ENCODE measurements around the gene DCUN1D1.
A peak's percentile ranks its signal among the peaks of the same experiment; 100 is the strongest.
"Not testable (repeated sequence)": the region's sequence is repeated elsewhere in the genome, so short reads cannot be mapped to it uniquely, and the experiment has no call there.

DCUN1D1 gene

DNA sequence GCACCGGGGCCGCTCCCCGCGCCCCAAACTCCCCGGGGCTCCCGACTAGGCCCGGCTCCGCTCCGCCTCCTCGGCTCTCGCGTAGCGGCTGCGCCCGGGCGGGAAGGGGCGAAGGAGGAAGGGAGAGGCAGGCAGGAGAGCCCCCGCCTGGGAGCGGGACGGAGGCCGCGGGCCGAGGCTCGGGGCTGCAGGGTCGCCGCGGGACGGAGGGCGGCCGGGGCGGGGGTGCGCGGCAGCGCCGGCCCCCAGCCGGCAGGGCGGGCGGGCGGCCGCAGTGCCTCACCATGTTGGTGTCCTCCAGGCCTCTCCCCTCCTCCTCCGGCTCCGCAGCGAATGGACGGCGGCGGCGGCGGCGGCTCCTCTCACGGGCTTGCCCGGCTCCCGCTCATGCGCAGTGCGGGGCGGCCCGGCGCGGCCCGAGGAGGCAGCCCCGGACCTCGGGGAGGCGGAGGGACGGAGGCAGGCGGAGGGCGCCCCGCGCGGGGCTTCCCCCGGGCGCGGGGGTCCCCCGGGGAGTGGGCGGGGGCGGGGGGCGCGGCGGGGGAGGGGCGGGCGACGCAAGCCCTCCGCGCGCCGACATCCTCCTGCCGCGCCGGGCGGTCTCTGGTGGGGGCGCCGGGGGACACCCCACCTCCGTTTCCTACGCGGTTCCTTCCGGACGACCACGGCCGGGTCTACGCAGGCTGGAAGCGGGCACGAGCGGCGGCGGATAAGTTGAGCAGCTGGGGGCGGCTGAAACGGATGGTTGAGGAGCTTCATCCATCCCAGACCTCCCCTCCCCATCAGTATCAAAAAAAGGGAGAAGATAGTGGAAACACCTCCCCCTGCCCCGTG, at the start of gene DCUN1D1:
Gene DCUN1D1, minus strand, starts transcription at position 335 of the 834 bp plus-strand sequence. Its CDS starts 49 bp downstream, at position 286.
- peak within 1 kb of the TSS; percentile 82 for H3K9ac ChIP-seq (ENCODE audit: low read depth, low read length)

DNA sequence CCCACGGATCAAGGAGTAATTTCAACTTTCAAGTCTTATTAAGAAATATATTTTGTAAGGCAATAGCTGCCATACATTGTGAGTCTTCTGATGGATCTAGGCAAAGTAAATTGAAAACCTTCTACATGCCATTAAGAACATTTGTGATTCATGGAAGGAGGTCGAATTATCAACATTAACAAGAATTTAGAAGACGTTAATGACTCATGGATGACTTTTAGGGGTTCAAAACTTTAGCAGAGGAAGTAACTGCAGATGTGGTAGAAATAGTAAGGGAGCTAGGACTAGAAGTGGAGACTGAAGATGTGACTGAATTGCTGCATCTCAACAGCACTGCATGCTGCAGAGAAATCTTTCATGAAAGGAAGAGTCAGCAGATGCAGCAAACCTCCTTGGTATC, 48.1 kb upstream of the DCUN1D1 start:
- Histone ChIP-seq H3K9ac (ENCODE audit: low read depth, low read length) (no peak overlapping the region), H3K9me3 (ENCODE audit: control insufficient read depth, insufficient read depth, low read length) (no peaks in the 10 kb centered on the region), H3K4me1 (ENCODE audit: insufficient read depth, low read length) (no peaks in the 10 kb centered on the region), H3K36me3 (ENCODE audit: insufficient read depth, low read length) (peaks cover 4% of the 10 kb centered on the region)

More for the DNA sequence above, at the start of gene DCUN1D1:
- Histone ChIP-seq H3K4me1 (ENCODE audit: insufficient read depth, low read length) (peaks cover 4% of the 10 kb centered on the region; the same call in 1 of the 2 replicates), H3K36me3 (ENCODE audit: insufficient read depth, low read length) (no peaks in the 10 kb centered on the region), H3K9me3 (ENCODE audit: control insufficient read depth, insufficient read depth, low read length) (no peaks in the 10 kb centered on the region)

DNA sequence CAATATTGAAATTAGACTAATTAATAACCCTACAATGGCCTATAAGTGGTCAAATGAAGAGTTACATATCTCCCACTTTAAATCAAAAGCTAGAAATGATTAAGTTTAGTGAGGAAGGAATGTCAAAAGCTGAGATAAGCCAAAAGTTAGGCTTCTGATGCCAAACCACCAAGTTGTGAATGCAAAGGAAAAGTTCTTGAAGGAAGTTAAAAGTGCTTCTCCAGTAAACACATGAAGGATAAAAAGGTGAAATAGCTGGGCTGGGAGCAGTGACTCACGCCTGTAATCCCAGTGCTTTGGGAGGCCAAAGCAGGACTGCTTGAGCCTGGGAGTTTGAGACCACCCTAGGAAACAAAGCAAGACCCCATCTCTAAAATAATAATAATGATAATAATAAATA, 46.9 kb upstream of the DCUN1D1 start:
- Histone ChIP-seq H3K9ac (ENCODE audit: low read depth, low read length) (no peak overlapping the region), H3K9me3 (ENCODE audit: control insufficient read depth, insufficient read depth, low read length) (no peaks in the 10 kb centered on the region), H3K4me1 (ENCODE audit: insufficient read depth, low read length) (no peaks in the 10 kb centered on the region), H3K36me3 (ENCODE audit: insufficient read depth, low read length) (peaks cover 4% of the 10 kb centered on the region)

DNA sequence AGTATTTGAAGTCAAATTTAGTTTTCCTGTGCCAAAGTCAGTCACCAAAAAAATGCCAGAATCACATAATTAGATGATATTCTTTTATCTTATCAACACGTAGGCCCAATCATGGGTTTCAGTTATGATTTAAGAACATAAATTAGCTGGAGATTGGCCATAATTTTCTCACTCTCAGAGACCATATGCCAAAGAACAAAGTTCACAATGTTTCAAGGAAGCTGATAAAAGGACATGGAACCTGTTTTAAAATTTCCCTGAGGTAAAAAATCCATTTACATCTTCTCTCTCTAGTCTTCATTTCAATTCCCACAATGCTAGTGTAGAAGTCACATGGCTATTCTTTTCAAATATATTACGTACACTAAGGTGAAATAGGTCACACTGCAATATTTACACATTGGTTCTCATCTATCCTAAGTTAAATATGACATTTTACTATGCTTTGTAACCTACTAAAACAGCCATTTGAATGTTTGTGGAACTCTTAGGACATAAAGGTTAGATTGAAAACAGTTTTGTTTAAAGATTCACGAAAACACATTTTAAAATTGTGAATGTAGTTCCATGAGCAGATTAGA, 42.7 kb upstream of the DCUN1D1 start:
- peaks cover 11% of the 10 kb centered on the region for H3K36me3 ChIP-seq (ENCODE audit: insufficient read depth, low read length)
- H3K4me1 ChIP-seq (ENCODE audit: insufficient read depth, low read length) = no peaks in the 10 kb centered on the region
- H3K9me3 ChIP-seq (ENCODE audit: control insufficient read depth, insufficient read depth, low read length) = no peaks in the 10 kb centered on the region
- H3K9ac ChIP-seq (ENCODE audit: low read depth, low read length) = no peak overlapping the region

DNA sequence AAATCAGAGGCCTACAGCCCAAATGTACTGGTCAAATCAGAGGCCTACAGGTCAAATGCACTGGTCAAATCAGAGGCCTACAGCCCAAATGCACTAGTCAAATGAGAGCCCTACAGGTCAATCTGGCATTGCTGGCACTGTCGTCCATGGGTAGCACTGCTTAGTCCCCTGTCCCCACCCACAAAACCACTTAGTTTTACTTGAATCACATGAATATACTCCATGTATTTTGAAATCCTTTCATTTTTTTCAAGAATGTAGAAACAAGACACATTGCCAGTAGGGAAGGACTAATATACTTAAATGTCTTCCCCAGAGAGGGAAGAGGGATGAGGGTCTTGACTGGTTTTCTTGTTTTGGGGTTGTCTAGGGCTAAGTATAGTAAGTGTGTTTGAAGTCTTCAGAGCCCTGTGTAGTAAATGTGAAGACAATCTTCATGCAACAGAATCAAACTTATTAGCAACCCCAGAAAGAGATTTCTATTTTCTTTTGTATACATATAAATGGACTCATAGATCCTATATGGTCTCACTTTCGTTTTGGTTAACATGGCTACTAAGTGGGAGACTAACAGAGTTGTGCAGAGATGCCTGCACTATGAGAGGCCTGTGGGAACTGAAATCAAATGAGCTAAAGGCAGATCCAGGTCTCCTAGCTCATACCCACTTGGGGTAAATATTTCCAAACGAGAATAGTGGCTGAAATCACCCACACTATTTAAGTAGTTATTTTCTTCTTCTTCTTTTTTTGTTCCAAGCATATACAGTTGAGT, 38.3 kb upstream of the DCUN1D1 start:
- no peak overlapping the region for H3K9ac ChIP-seq (ENCODE audit: low read depth, low read length)
- H3K9me3 ChIP-seq (ENCODE audit: control insufficient read depth, insufficient read depth, low read length) = no peaks in the 10 kb centered on the region
- H3K36me3 ChIP-seq (ENCODE audit: insufficient read depth, low read length) = peaks cover 8% of the 10 kb centered on the region; the same call in 1 of the 2 replicates
- H3K4me1 ChIP-seq (ENCODE audit: insufficient read depth, low read length) = no peaks in the 10 kb centered on the region

DNA sequence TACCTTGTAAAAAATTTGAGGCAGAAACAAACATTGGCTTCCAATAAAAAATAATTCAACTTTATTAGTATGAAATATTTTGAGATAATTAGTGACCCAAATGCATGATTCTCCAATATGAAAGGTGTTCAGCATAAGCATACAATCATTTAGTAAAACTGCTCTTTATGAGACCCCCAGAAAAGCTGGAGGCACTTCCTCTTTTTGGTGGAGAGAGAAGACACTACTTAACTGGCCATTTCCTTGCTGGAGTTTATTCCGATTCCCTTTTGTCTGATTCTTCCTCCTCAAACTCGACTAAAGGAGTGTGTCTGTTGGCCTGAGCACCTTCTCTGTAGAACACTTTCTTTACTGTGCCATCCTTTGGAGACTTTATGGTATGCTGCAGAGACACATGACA, 34.8 kb upstream of the DCUN1D1 start:
- H3K9ac ChIP-seq (ENCODE audit: low read depth, low read length) = no peak overlapping the region
- H3K36me3 ChIP-seq (ENCODE audit: insufficient read depth, low read length) = no peaks in the 10 kb centered on the region; the same call in 1 of the 2 replicates
- H3K4me1 ChIP-seq (ENCODE audit: insufficient read depth, low read length) = peaks cover 1% of the 10 kb centered on the region; the same call in 1 of the 2 replicates
- no peaks in the 10 kb centered on the region for H3K9me3 ChIP-seq (ENCODE audit: control insufficient read depth, insufficient read depth, low read length)

DNA sequence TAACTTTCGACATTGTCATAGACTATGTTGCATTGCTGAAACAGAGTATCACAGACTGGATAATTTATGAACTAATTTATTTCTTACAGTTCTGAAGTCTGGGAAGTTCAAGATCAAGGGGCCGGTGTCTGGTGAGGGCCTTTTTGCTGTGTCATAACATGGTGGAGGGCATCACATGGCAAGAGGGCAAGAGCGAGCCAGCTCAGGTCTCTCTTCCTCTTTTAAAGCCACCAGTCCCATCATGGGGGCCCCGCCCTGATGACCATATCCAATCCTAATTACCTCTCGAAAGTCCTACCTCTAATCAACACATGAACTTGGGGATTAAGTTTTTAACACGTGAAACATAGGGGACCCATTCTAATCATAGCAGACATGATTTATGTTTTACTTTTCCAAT, 33.5 kb upstream of the DCUN1D1 start:
- Histone ChIP-seq H3K4me1 (ENCODE audit: insufficient read depth, low read length) (peaks cover 8% of the 10 kb centered on the region; the same call in 1 of the 2 replicates), H3K9ac (ENCODE audit: low read depth, low read length) (no peak overlapping the region), H3K9me3 (ENCODE audit: control insufficient read depth, insufficient read depth, low read length) (no peaks in the 10 kb centered on the region), H3K36me3 (ENCODE audit: insufficient read depth, low read length) (no peaks in the 10 kb centered on the region; the same call in 1 of the 2 replicates)

DNA sequence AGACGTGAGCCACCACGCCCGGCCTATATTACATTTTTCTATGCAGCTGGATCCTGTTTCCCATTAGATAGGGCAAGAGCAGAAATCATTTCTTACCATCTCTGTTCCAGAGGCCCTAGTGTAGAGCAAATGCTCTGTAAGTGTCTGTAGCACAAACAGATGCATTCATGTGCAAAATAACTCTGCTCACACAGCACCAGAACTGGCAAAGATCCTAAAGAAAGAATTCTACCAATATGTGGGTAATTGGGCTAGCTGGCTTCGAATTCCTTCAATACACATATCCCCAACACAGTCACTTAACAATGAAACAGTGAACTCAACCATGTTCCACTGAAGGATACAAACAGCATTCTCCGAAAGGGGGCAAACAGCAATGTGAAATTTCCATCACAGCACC, 32.7 kb upstream of the DCUN1D1 start:
- Histone ChIP-seq H3K9me3 (ENCODE audit: control insufficient read depth, insufficient read depth, low read length) (no peaks in the 10 kb centered on the region), H3K36me3 (ENCODE audit: insufficient read depth, low read length) (no peaks in the 10 kb centered on the region), H3K4me1 (ENCODE audit: insufficient read depth, low read length) (peaks cover 8% of the 10 kb centered on the region; the same call in 1 of the 2 replicates), H3K9ac (ENCODE audit: low read depth, low read length) (no peak overlapping the region)

DNA sequence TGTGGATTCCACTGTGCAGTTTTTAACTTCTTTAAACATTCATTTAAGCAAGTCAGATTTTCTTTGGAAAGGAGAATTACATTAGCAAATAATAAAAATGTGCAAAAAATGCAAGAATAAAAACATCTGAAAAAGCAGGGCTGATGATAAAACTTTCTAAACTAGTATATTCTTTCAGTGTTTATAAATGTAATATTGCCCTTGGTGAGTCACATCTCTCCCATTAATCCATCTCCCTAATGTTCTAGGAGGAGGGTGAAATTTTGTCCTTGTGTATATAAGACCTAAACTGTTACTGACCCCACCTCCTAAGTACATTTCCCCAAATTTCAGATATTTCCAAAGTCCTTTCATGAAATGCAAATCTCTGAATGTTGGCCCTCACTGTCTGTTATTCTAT, 28.5 kb upstream of the DCUN1D1 start:
- Histone ChIP-seq H3K4me1 (ENCODE audit: insufficient read depth, low read length) (peaks cover 17% of the 10 kb centered on the region), H3K9me3 (ENCODE audit: control insufficient read depth, insufficient read depth, low read length) (no peaks in the 10 kb centered on the region), H3K9ac (ENCODE audit: low read depth, low read length) (no peak overlapping the region), H3K36me3 (ENCODE audit: insufficient read depth, low read length) (no peaks in the 10 kb centered on the region)

DNA sequence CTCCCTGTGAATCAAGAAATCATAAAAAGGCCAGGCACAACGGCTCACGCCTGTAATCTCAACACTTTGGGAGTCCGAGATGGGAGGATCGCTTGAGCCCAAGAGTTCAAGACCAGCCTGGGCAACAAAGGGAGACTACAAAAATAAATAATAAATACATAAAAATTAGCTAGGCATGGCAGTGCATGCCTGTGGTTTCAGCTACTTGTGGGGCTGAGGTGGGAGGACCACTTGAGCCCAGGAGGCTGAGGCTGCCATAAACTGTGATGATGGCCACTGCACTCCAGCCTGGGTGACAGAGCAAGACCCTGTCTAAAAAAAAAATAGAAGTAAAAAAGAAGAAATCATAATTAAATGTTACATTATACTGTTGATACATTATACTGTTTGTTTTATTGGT, 28.0 kb upstream of the DCUN1D1 start:
- H3K9me3 ChIP-seq (ENCODE audit: control insufficient read depth, insufficient read depth, low read length) = no peaks in the 10 kb centered on the region
- H3K9ac ChIP-seq (ENCODE audit: low read depth, low read length) = no peak overlapping the region
- no peaks in the 10 kb centered on the region for H3K36me3 ChIP-seq (ENCODE audit: insufficient read depth, low read length)
- H3K4me1 ChIP-seq (ENCODE audit: insufficient read depth, low read length) = peaks cover 17% of the 10 kb centered on the region

DNA sequence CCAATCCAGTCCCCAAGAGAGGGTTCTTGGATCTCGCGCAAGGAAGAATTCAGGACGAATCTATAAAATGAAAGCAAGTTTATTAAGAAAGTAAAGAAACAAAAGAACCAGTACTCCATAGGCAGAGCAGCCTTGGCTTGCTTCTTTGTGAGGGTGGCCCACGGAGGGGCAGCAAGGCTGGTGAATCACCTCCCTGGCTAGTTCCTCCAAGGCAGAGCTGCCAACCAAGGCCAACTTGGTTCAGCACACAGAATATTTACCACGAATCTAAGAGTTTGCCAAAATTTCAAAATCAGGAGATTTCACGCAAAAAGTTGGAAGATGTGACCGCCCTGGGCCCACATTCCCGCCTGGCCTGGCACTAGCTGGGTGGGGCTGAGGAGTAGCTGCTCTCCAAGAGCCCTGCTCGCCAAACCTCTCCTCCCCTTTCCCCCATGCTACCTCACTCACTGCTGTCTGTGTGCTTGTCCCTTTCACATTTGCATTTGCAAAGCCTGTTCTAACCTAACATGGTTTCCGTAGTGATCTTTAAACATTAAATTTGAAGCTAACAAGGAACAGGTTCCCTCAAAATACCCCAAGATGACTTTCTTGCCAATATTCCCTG, 26.2 kb upstream of the DCUN1D1 start:
- no peaks in the 10 kb centered on the region for H3K36me3 ChIP-seq (ENCODE audit: insufficient read depth, low read length)
- H3K4me1 ChIP-seq (ENCODE audit: insufficient read depth, low read length) = peaks cover 17% of the 10 kb centered on the region
- H3K9me3 ChIP-seq (ENCODE audit: control insufficient read depth, insufficient read depth, low read length) = no peaks in the 10 kb centered on the region
- H3K9ac ChIP-seq (ENCODE audit: low read depth, low read length) = no peak overlapping the region

DNA sequence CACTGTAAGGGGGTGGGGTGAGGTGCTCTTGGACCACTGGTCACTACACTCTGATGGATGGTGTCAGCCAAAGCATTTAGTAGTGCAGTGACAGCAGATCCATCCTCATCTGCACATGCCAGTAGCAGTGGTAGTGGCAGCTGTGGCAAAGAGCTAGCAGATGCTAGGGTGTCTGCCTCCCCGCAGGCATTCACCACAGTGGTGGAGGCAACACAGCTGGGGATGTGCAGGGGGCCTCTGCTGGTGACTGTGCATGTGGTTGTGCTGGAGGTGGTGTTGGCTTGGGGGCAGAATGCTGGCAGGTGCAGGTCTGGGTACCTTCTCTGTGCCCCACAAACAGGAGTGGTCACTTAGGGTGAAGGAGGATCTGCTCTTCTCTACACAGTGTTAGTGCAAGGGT, 19.4 kb upstream of the DCUN1D1 start:
- Histone ChIP-seq H3K36me3 (ENCODE audit: insufficient read depth, low read length) (no peaks in the 10 kb centered on the region), H3K4me1 (ENCODE audit: insufficient read depth, low read length) (no peaks in the 10 kb centered on the region), H3K9ac (ENCODE audit: low read depth, low read length) (no peak overlapping the region), H3K9me3 (ENCODE audit: control insufficient read depth, insufficient read depth, low read length) (no peaks in the 10 kb centered on the region)

DNA sequence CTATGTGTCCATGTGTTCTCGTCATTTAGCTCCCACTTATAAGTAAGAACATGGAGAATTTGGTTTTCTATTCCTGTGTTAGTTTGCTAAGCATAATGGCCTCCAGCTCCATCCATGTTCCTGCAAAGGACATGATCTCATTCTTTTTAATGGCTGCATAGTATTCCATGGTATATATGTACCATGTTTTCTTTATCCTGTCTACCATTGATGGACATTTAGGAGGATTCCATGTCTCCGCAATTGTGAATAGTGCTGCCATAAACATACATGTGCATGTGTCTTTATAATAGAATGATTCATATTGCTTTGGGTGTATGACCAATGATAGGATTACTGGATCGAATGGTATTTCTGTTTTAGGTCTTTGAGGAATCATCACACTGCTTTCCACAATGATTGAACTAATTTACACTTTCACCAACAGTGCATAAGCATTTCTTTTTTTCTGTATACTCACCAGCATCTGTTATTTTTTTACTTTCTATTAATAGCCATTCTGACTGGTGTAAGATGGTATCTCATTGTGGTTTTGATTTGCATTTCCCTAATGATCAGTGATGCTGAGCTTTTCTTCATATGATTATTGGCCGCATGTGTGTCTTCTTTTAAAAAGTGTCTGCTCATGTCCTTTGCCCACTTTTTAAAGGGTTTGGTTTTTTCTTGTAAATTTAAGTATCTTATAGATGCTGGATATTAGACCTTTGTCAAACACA, 13.3 kb upstream of the DCUN1D1 start:
- H3K36me3 ChIP-seq (ENCODE audit: insufficient read depth, low read length); H3K9me3 ChIP-seq (ENCODE audit: control insufficient read depth, insufficient read depth, low read length); H3K9ac ChIP-seq (ENCODE audit: low read depth, low read length); H3K4me1 ChIP-seq (ENCODE audit: insufficient read depth, low read length): not testable (repeated sequence)

DNA sequence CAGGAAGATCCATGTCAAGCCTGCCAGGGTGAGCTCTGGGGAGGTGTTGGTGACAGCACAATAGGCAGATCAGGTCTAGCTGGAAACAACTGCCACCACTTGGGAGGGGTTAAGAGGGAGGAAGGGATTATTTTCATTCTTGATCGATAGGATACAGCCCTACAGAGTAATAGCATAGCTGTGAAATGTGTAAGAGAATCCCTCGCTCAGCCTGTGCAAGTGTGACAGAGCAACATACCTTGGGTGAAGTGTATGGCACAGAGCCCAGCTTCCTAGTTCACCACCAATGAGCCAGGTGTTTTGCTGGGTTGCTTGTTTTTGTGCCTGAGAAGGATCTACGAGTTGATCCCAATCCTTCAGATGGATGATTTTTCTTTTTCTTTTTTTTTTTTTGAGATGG, 9.2 kb upstream of the DCUN1D1 start:
- Histone ChIP-seq H3K9me3 (ENCODE audit: control insufficient read depth, insufficient read depth, low read length) (no peaks in the 10 kb centered on the region), H3K4me1 (ENCODE audit: insufficient read depth, low read length) (no peaks in the 10 kb centered on the region), H3K36me3 (ENCODE audit: insufficient read depth, low read length) (no peaks in the 10 kb centered on the region), H3K9ac (ENCODE audit: low read depth, low read length) (no peak overlapping the region)
